ENCODE measurements around the gene CCDC150.
"Not testable (repeated sequence)": the region's sequence is repeated elsewhere in the genome, so short reads cannot be mapped to it uniquely, and the experiment has no call there.

Gene CCDC150

DNA sequence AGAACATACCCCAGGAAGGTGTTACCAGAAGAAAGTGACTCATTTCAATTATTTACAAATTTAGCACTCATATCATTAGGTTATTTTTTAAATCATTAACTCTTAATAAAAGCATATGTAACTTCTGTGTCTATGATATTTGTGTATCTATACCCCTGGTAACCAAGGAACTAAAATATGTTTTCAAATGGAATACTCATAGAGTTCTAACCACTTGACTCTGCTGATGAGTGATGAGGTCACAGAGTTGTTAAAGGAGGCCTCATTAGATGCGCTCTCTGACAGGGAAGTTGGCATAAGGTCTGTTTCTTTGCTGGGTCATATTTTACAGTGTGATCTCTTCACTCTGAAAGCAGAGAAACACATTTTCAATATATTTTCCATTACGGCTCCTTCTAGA is 73.4 kb downstream of the CCDC150 start:
- DNase-seq (ENCODE audit: low read depth) = no peak

GRCh38 chr2:196718419-196719109 is 79.0 kb downstream of the CCDC150 start:
- no peak for DNase-seq (ENCODE audit: low read depth)

DNA sequence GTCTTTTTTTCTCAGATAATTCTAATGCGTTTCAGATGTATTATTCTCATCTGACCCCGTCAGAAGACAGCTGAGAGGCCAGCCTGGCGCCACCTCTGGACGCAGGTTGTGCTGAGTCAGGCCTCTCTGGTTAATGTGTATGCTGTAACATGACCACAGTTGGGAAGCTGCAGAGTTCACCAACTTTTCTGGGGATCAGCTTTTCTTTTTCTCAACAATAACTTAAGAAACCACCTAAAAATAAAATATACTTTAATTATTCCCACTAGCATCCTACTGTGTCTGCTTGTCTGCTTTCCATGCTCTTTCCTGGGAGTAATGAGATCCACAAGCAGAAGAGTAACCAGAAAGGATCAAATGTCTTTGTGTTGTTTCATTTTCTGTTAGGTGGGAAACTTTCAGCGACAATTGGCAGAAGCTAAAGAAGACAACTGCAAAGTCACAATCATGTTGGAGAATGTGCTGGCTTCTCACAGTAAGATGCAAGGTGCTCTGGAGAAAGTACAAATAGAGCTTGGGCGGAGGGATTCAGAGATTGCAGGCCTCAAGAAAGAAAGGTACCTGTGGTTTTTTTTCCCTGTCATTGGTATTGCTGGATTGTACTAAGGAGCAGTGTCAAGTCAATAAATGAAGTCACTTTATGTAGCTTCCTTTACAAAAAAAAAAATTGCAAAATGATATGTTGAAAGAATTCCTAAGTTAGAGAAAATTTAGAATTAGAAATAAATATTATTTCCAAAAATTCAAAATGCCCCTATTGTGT is 79.8 kb downstream of the CCDC150 start:
- DNase-seq (ENCODE audit: low read depth) = no peak

- DNase-seq (ENCODE audit: low read depth) = no peak
Observed at GRCh38 chr2:196723571-196723970, 84.1 kb downstream of the CCDC150 start.

DNA sequence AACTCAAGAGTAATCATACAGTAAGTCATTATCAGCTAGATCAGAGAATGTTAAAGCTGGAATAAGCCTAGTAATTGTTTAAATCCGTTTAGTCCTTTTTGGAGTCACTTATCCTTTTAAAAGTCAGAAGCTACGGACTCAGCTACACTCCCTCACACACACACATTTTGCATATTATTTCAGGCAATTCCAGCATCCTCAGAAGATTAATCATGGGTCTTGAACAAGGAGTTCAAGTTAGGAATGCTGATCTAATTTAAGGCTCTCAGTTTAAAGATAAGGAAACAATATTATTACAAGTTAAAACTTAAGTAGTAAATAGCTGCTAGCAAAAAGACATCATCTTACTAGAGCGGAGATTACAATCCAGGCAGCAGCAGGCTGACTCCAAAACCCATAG is 85.7 kb downstream of the CCDC150 start:
- DNase-seq (ENCODE audit: low read depth) = no peak

DNA sequence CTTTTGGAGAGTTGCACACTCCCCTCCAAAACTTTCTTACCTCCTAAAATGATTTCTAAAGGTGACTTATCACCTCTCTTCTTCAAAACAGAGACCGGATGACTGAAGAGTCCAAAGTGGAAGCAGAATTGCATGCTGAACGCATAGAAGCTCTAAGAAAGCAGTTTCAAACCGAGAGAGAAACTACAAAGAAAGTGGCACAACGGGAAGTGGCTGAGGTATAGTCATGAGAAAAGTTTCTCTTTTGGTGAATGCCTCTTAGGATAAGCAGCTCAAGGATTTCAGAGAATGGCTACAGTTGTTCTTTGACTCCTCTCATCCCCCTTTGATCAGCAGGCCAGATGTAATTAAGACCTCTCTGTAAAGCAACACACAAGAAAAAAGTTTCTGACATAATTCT is 86.4 kb downstream of the CCDC150 start:
- no peak for DNase-seq (ENCODE audit: low read depth)

DNA sequence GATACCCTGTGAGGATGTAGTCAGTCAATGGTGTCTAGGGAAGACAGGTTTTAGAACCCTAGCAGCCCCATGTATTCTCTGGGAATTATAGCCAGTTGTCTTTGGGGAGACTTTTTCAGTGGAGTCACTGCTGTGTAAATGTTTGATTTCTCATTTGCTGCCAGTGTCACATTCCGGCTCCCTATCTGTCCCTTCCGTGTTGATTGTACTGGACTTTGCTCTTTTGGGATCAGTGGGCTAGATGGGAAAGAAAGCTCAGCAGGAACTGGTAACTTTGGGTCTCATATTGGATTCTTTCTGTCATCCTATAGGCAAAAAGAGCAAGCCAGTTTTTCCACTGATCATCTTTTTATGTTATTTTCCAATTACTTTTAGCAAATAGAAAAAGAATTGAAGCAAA is 89.9 kb downstream of the CCDC150 start:
- DNase-seq (ENCODE audit: low read depth) = no peak

GRCh38 chr2:196736646-196737045 is 97.1 kb downstream of the CCDC150 start:
- DNase-seq (ENCODE audit: low read depth) = not testable (repeated sequence)

GRCh38 chr2:196737046-196737445 is 97.5 kb downstream of the CCDC150 start:
- no peak for DNase-seq (ENCODE audit: low read depth)

GRCh38 chr2:196739031-196739430 is 99.5 kb downstream of the CCDC150 start:
- DNase-seq (ENCODE audit: low read depth) = no peak

DNA sequence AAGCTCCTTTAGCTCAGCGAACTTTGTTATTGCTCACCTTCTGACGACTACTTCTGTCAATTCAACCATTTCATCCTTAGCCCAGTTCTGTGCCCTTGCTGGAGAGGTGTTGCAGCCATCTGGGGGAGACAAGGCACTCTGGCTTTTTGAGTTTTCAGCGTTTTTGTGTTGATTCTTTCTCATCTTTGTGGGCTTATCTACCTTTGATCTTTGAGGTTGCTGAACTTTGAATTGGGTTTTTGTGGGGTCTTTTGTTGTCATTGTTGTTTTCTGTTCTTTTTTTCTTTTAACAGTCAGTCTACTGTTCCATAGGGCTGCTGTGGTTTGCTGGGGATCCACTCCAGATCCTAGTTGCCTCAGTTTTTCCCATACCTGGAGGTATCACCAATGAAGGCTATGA is 102.7 kb downstream of the CCDC150 start:
- no peak for DNase-seq (ENCODE audit: low read depth)

DNA sequence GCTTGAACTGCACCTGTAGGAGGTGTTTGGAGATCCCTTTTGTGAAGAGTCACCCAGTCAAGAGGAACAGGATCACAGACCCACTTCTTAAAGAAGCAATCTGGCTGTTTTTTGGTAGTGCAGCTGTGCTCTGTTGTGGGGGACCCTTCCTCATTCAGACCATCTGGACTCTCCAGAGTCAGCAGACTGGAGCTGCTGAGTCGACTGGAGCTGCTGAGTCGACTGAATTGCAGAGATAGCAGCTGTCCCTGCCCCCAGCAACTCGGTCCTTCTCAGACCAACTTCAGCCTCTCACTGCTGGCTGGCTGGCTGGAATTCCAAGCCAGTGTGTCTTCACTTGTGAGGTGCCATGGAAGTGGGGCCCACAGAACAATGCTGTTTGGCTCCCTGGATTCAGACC is 103.2 kb downstream of the CCDC150 start:
- DNase-seq (ENCODE audit: low read depth) = no peak

DNA sequence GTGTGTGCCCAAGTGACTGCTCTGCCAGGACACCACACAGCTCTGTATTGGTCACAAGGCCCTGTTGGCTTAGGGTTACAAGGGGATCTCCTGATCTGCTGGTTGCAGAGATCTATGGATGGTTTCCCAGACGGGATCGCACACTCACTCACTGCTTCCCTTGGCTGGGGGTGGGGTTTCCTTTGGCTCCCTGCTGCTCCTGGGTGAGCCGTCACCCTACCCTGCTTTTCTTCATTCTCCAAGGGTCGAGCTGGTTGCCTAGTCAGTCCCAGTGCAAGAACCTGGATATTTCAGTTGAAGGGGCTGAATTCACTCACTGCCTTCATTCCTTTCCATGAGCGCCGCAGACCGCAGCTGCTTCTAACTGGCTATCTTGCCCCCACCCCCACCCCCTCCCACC is 103.7 kb downstream of the CCDC150 start:
- DNase-seq (ENCODE audit: low read depth) = no peak

- DNase-seq (ENCODE audit: low read depth) = no peak
Observed at GRCh38 chr2:196745711-196746110, 106.2 kb downstream of the CCDC150 start.

- no peak for DNase-seq (ENCODE audit: low read depth)
Observed at GRCh38 chr2:196747400-196747799, 107.9 kb downstream of the CCDC150 start.

GRCh38 chr2:196748123-196748522 is 108.6 kb downstream of the CCDC150 start:
- DNase-seq (ENCODE audit: low read depth) = no peak

DNA sequence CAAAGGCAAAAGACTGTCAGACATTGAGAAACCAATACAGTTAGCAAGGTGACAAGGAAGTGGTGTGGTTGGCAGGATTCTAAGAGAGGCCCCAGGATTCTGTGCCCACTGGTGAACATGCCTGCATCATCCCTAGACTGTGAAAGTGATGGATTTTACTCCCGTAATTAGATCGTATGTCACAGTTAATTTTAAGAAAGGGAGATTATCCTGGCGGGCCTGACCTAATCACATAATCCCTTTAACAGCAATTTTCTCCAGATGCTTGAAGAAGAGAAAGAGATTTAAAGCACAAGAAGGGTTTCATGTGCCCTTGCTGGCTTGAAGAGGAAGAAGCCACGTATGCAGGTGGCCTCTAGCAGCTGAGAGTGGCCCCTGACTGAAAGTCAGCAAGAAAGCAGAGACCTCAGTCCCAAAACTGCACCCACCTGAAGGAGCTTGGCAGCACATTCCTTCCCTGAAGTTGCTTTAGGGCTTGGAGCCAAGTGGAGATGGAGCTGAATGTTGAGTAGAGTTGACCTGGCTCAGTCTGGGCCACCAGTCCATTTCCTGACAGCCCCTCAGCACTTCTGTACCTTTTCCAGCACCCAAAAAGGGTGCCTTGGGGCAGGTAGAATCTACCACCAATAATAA is 110.9 kb downstream of the CCDC150 start:
- DNase-seq (ENCODE audit: low read depth) = no peak

DNA sequence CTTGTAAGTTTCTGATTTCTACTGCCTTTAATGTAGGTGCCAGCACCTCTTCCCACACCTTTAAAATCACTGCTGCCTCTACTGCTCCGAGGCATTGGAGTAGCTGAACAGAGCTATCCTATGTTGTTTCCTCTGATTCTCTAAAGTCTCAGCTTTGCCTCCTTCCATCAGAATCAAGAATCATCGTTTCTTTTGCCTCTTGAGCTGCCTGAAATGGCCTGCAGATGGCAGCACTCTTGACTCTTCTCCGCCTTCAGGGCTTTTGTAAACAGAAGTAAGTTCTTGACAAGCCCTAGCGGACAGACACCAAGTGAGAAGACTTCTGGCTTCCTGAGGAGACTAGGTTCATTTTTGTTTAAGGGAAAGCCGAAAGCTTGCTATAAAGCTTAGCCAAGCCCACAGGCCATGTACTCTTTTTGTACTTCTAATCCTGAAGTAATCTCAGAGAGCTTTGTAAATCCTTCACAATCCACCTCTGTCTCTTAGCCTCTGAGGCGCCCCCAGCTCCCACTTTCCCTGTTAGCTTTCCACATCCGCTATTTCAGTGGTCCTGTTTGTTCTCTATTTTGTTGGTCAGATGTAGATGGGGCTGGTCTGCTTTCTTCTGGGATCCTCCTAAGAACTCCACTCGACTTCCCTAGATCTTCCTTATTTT is 111.6 kb downstream of the CCDC150 start:
- DNase-seq (ENCODE audit: low read depth) = peak; percentile 31

- no peak for DNase-seq (ENCODE audit: low read depth)
Observed at GRCh38 chr2:196758474-196759377, 119.2 kb downstream of the CCDC150 start.

GRCh38 chr2:196759378-196759706 is 119.8 kb downstream of the CCDC150 start:
- no peak for DNase-seq (ENCODE audit: low read depth)

DNA sequence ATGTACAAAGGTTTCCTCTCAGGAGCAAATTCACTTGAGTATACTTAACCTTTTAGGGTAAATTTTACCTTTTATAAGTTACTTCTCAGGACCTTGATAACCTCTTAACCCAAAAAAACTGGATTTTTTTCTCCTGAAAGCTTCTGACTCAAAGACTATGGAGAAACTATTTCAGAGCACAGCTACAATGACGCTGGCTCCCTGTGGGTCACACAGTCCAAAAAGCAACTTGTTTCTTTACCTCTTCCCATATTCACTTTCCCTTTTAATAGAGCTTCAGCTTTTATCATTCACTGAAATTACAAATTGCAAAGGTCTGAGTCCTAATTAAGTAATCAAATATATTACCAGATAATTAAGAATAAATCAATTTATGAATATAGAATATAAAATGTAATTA is 127.6 kb downstream of the CCDC150 start:
- DNase-seq (ENCODE audit: low read depth) = no peak

All from stimulated activated CD8-positive, alpha-beta memory T cell treated with anti-CD3 and anti-CD28 coated beads, Interleukin-4, amount 100 ng/mL, for 24 hours (primary cell).